Suprapubic skin (tissue), 3 donors: ENCODE measurements around the gene PDXDC1.

ENCODE experiments used
- CTCF ChIP-seq, 2 donors: fragments of 200-600 bp in 1 of 2; fragments of 450-650 bp in 1 of 2; sonication (generic) in 1 of 2; IDR thresholded peaks; one replicate each; pipeline ENCODE4 v1.5.1; 2016 to 2019; ENCODE audit warnings: antibody characterized with exemption in 2 of 2, mild to moderate bottlenecking in 1 of 2, moderate library complexity in 1 of 2
- POLR2AphosphoS5 ChIP-seq, 3 donors: sonication (generic); formaldehyde crosslinking; IDR thresholded peaks; one replicate each; pipeline ENCODE4 v1.6.1; 2017; ENCODE audit warnings: antibody characterized with exemption in 3 of 3

GRCh38 chr16:15041271-15042004 lies 66.6 kb downstream of the PDXDC1 start:
- TF ChIP-seq POLR2AphosphoS5 (IDR thresholded peaks at IDR 0.05) (no peak), CTCF (IDR thresholded peaks at IDR 0.05) (peak in 1 of 2 donors; percentile 15)
